Activated CD8-positive, alpha-beta memory T cell treated with anti-CD3 and anti-CD28 coated beads for 48 hours (primary cell): ENCODE data around the gene RANGRF.

Experiments used
- DNase-seq, 3 experiments: peaks; one replicate each; pipeline ENCODE4 v3.0.0-alpha.2; 2020; ENCODE audit warnings: low read depth in 2 of 3, low spot score in 2 of 3

RANGRF gene

GRCh38 chr17:8312726-8313600 is 24.5 kb downstream of the RANGRF start:
- no peak for DNase-seq

GRCh38 chr17:8314797-8315763 is 26.6 kb downstream of the RANGRF start:
- no peak for DNase-seq

GRCh38 chr17:8315764-8316217 is 27.3 kb downstream of the RANGRF start:
- DNase-seq: no peak

GRCh38 chr17:8318010-8318935 is 29.8 kb downstream of the RANGRF start:
- DNase-seq: no peak

- no peak for DNase-seq
These were observed 31.8 kb downstream of the RANGRF start for GRCh38 chr17:8320262-8320661.

- DNase-seq: no peak
These were observed 32.5 kb downstream of the RANGRF start for GRCh38 chr17:8320990-8321389.

GRCh38 chr17:8322061-8322460 is 33.6 kb downstream of the RANGRF start:
- DNase-seq: no peak

GRCh38 chr17:8324132-8324531 is 35.7 kb downstream of the RANGRF start:
- DNase-seq: no peak

- no peak for DNase-seq
These were observed 36.5 kb downstream of the RANGRF start for GRCh38 chr17:8324923-8325322.

- peak in 1 of 3 experiments; percentile 15 for DNase-seq
These were observed 38.2 kb downstream of the RANGRF start for GRCh38 chr17:8326511-8327302.

- no peak for DNase-seq
These were observed 38.8 kb downstream of the RANGRF start for GRCh38 chr17:8327303-8327649.

- DNase-seq: no peak
These were observed 43.7 kb downstream of the RANGRF start for GRCh38 chr17:8332128-8332527.

- no peak for DNase-seq
These were observed 44.2 kb downstream of the RANGRF start for GRCh38 chr17:8332688-8333087.

GRCh38 chr17:8333281-8333680 is 44.8 kb downstream of the RANGRF start:
- DNase-seq: no peak

GRCh38 chr17:8337802-8338752 is 49.6 kb downstream of the RANGRF start:
- DNase-seq: no peak

GRCh38 chr17:8338753-8339140 is 50.3 kb downstream of the RANGRF start:
- no peak for DNase-seq

GRCh38 chr17:8339540-8339939 is 51.1 kb downstream of the RANGRF start, which contains the start of gene ODF4:
Gene ODF4 (plus strand): TSS chr17:8339840. CDS start chr17:8340052, 212 bp downstream.
- no peak for DNase-seq
